ENCODE measurements around the gene C14orf132.

The C14orf132 gene

GRCh38 chr14:96108911-96109310 lies 69.7 kb downstream of the C14orf132 start:
- TF ChIP-seq, protein P1, sequence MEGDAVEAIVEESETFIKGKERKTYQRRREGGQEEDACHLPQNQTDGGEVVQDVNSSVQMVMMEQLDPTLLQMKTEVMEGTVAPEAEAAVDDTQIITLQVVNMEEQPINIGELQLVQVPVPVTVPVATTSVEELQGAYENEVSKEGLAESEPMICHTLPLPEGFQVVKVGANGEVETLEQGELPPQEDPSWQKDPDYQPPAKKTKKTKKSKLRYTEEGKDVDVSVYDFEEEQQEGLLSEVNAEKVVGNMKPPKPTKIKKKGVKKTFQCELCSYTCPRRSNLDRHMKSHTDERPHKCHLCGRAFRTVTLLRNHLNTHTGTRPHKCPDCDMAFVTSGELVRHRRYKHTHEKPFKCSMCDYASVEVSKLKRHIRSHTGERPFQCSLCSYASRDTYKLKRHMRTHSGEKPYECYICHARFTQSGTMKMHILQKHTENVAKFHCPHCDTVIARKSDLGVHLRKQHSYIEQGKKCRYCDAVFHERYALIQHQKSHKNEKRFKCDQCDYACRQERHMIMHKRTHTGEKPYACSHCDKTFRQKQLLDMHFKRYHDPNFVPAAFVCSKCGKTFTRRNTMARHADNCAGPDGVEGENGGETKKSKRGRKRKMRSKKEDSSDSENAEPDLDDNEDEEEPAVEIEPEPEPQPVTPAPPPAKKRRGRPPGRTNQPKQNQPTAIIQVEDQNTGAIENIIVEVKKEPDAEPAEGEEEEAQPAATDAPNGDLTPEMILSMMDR (conservative IDR thresholded peaks at IDR 0.05), result no peak

DNA sequence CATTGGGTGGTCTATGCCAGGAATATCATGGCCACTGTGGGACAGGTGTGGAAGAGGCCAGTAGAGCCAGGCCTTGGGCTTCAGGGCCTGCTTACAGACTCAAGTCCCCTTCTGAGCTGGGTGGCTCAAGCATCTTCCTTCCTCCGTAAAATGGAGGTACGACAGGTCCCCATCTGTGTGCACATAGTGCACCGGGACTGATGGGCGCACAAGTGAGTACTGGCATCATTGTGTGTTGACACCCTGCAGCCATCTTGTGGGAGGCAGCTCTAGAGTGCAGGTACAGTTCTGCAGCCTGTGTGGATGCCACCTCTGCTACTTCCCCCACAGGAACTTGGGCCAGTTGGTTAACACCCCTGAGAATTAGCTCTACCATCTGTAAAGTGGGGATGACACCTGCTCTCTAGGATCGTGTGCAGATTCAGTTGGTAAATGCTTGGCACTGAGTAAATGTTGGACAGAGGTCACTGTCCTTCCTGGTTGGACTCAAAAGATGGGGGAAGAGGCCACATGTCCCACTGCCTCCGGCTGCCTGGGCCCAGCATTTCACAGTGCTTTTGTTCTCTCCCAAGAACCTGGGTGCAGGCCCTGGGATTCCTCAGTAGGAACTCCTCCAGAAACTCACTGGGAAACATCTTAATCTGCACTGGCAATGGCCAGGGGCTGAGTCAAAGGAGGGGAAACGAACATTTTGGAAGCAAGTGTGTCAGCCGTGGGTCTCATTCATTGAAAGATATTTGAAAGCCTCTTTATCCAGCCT lies 70.6 kb downstream of the C14orf132 start:
- TF ChIP-seq, protein P1 (conservative IDR thresholded peaks at IDR 0.05), result no peak
- no peak overlapping the region for H3K27ac ChIP-seq

More at GRCh38 chr14:96108911-96109310, 69.7 kb downstream of the C14orf132 start:
- H3K27ac ChIP-seq, result no peak overlapping the region

DNA sequence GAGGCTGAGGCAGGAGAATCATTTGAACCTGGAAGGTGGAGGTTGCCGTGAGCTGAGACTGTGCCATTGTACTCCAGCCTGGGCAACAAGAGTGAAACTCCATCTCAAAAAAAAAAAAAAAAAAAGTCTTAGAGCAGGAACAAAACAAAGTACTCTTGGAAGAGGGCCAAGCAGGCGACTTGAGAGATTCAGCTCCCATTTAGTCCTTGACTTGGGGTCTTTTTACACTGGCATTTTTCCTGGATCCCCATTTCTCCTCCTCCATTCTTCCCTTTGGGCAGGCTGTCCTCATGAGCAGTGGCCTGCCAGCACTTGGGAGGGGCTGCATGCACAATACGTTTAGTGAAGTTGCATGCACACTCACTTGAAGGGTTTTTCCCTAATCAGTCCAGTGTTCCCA lies 72.9 kb downstream of the C14orf132 start:
- TF ChIP-seq, protein P1 (conservative IDR thresholded peaks at IDR 0.05), result no peak
- no peak overlapping the region for H3K27ac ChIP-seq

DNA sequence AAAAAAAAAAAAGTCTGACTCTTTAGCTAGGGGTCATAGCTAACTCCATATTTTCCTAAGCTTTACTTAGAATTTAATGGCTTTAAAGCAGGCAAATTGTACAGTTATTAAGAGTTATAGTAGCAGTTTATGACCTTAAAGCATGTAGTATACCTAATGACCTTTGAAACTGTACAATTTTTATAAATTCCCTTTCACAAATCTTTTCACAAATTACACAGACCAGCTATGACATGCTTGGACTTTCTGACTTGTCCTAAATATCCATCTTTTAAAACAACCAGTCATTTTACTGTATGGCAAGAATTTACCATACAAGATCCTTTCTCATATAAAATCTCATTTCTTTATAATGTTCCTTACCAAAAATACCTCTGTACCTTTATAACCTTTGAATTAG lies 74.8 kb downstream of the C14orf132 start:
- TF ChIP-seq, protein P1 (conservative IDR thresholded peaks at IDR 0.05), result no peak
- no peak overlapping the region for H3K27ac ChIP-seq

DNA sequence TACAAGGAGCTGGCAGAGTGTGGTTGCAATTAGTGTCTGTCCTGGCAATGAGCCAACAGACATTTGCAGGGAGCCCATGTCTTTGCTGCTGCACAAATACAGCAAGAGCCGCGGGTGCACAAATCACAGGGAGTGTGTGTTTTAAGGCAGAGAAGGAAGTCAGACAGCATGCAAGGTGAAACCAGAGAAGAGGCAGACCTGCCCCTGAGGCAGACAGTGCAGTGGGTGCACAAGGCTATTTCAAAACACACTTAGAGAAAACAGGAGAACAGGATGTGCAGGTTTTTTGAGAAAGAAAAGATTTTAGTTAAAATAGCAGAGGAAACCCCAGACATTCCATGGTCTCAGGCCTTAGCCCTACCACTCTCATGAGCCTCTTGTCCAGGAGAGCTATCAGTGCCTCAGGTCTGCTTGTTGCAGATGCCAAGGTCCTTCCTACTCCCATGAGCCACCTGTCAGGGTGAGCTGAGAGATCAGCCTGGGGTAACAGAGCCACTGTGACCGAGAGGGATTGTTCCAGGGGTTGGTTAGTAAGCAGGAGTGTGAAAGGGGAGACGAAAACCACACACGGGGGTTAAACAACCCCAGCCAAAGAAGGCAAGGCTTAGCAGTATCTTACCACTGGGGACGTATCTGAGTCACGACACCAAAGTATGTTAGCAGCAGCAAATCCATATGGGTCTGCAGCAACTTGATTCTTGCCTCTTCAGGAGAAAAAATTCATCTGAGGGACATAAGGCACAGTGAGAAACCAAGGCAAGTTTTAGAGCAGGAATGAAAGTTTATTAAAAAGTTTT lies 78.1 kb downstream of the C14orf132 start:
- TF ChIP-seq, protein P1 (conservative IDR thresholded peaks at IDR 0.05), result no peak
- H3K27ac ChIP-seq, result no peak overlapping the region

DNA sequence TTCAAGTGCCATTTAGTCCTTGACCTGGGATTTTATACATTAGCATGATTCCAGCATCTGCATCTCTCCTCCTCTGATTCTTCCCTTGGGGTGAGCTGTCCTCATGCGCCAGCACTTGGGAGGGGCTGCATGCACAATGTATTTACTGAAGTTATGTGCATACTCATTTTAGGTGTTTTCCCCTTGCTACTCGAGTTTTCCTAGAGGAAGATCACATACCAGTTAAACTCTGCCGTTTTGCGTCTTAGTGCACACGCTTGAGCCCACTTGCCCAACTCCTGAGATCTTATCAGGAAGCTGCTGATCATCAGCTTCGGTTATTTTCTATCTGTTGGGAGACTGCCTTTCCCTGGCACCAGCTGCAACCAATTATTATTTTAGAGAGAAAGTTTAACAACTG lies 78.8 kb downstream of the C14orf132 start:
- TF ChIP-seq, protein P1 (conservative IDR thresholded peaks at IDR 0.05), result no peak
- H3K27ac ChIP-seq, result no peak overlapping the region

GRCh38 chr14:96118391-96118790 lies 79.2 kb downstream of the C14orf132 start:
- no peak overlapping the region for H3K27ac ChIP-seq
- TF ChIP-seq, protein P1 (conservative IDR thresholded peaks at IDR 0.05), result no peak

All from VCaP (cell line).